Measurements from ENCODE around the gene KLF6.
"Not testable (repeated sequence)": the region's sequence is repeated elsewhere in the genome, so short reads cannot be mapped to it uniquely, and the experiment has no call there.

KLF6 gene

DNA sequence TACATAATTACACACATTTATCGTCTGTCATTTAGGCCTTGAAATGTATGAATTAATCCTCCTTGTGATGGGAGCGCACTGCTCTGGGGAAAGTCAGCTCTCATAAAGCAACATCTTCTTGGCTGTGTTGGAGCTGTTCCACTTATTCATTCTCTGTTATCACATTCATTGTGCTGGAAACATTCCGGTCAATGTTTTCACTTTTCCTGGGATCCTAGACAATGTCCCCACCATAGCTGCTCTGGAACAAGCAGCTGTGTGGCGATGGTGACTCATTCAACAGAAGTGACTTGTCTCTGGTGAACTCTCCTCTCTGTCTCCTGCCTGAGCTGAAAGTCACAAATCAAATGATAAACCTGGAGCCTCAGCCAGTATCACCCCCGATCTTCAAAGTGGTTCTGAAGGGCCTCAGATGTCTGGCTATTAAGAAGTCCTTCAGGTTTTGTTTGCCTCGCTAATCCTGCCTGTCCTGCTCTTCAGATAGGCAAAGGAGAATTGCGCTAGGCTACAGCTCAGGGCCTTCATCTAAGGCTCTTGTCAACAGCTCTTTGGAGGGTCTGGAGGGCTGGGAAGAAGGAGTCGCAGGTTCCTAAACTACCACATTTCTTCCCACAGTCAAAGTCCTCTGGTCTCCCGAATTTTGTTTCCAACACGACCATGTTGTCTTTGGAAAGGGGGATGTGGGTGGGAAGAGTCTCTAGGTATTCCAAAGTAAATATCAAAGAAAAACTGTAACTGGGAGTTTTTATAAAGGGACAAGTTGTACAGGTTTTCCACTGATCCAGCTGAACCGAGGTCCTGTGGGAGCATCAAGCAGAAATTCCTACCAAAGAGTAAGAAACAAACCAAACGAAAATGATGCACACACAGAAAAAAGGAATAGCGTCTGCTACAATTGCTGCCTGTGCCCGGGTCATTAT, 29.3 kb downstream of the KLF6 start:
- no peak for DNase-seq

DNA sequence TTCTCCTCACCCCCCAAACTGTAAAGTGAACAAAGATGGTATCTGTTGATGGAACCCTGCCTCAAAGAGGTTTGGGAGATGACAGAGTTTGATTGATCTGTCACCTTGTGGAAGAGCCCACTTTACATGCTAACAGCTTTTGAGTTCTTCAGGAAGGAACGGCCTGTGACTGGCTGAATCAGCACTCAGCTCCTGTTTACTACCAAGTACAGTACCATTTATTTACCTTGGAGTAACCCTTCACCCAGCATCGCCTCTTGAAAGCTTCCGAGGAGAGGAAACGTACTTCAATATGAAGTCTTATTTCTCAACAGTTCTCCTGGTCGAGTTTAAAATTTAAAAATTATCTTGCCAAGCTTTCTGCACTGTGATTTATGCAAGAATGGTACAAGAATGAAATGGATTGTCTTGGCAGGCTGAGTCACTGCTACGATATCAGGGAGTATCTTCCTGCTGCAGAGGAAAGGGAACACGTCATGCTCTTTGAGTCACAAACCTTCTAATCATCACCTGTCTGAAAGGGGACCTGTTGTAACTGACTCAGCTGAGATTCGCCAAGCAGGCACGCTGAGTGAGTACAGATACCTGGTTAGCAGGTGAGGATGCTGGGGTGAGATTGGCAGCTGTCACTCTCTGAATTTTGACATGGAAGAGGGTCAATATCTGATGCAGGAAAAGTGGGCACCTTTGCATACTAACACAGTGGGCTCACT, 30.1 kb downstream of the KLF6 start:
- DNase-seq = no peak

DNA sequence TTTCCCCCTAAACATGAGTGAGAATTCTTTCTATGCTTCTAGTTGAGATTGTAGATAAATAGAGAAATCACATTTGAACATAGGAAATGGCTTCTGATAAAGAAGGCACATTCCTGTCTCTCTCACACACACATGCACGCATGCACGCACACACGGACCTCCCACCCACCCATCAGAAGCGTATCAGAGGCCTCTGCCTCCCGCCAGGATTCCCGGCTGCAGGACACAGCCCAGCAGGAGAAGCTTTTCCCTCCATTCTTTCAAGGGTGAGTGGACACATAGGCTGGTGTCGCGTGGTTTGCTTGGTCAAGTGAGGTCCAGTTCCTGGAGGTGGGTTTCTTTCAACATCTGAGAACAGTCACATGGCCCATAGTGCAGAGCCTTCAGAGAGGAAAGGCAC, 34.2 kb downstream of the KLF6 start:
- DNase-seq = no peak

DNA sequence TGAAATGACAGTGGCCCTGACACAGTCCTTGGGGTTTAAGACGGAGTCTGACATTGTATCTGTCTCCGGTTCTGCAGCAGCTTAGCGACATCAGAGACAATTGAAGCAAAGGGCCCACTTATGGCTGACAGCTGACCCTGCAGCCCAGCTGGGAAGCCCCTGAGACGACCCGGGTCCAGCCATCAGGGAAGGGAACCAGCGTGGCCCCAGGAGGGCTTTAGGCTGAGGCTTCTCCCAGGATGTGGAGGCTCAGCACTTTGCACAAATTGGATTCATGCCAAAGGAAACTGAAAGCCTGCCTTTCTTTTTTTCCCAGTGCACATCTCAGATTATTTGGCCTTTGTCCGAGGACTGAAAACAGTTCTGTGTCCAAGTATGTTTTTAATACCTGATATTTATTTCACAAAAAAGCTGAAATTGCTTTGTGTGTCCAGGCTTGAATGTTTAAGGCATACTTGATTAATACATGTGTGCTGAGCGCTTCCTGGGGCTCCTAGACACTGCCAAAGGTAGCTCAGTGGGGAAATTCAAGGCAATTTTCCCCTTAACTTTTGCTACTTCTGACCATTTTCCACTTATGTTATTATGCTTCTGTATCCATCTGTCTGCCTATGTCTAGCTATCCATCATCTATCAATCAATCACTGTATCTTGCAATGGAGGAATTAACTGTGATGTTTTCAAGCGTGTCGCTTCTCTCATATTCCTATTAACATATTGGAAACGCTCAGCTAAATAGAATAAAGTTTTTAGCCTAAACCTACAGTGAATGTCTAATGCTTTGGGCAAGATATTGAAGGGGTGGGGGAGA, 34.8 kb downstream of the KLF6 start:
- no peak for DNase-seq

DNA sequence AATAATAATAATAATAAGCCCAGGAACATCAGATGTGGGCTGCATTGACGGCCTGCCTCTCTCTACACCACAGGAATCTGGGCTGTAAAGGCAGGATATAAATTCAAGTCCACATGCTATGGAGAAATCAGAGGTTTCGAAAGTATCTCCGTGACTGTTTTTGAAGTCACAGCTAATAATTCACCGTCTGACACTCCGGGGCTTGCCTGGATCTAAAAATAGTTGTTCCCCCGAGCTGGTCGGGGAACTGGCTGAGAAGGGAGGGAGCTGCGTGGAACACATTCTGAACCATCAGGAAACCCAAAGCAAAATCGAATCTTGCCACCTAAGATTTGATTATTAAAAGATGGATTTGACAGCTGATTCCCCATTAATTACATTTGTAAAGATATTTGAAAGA, 35.4 kb downstream of the KLF6 start:
- DNase-seq = no peak

DNA sequence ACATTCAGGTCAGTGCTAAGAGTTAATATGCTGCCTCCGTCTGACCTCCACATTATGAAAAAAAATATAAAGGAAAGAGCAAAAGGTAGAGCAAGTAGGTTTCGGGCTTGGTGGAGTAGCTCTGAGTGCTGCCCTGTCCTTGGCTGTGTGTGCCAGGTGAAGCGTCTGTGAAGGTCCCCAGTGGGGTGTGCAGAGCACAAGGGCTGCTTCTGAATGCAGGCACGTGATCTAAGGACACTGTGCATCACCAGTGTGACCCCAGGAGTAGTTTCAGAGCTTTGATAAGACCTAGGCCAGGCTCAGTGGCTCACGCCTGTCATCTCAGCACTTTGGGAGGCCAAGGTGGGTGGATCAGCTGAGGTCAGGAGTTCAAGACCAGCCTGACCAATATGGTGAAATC, 36.0 kb downstream of the KLF6 start:
- no peak for DNase-seq

DNA sequence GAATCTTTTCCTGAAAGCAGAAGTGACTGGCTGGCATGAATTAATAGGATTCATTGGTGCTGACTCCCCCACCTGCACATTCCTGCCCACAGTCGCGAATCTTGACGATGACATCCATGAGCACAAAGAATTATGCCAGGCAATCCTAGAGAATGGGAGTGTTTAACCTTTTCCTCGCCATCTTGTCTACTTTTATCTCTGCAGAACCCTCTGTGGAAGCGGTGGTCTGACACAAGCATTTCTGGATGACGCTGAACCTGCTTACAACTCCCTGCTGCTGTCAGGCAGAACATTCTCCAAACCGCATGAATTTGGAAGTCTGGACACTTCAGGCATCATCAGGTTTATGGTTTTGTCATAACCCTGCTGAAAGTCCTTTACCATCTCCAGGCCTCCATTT, 36.5 kb downstream of the KLF6 start:
- DNase-seq = no peak

DNA sequence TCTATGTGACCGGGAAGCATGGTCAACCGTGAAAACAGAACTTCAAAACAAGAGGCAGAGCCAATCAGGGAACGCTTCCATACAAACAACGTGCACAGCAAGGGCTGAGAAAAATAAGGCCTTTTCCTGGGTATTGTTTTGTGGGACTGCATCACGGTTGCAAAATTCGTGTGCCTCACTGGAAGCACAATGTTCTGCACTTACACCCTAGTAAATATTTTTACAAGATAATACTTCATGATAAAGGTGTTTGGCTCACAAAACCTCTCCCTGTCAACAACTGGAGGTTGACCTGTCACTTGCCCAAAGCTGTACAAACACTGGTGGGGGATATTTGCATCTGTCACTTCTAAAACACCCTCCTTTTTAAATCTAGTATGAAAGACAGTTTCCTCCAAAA, 37.0 kb downstream of the KLF6 start:
- DNase-seq = no peak

DNA sequence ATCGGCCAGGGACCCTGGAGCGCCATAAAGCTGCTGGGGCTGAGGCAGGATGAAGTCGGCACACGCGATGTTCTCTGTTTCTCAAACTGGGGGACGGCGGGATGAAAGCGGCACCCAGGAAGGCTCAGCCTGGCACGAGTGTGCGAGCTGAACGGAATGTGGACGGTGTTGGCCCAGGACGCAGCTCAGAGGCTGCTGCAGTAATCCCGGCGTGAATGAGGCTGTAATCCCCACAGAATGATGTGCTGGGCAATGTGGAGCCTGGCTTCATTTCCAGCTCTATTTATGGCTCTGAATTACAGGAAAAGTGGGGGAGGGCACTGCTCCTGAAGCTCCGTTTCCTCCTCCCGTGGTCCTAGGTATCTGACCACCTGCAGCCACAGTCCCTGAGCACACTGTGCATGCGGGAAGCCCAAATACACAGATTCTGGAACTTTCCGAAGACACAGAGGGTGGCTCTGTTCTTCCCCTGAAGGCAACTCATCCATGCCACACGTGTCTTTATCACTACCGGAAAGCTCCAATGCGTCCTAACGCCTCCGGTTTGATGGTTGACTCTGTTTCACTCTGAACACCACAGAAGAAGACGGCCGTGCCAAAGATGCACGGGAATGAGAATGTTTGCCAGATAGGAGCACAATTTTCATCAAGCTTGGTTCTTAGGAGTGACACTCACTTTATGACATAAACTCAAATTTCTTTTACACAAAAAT, 37.6 kb downstream of the KLF6 start:
- no peak for DNase-seq

DNA sequence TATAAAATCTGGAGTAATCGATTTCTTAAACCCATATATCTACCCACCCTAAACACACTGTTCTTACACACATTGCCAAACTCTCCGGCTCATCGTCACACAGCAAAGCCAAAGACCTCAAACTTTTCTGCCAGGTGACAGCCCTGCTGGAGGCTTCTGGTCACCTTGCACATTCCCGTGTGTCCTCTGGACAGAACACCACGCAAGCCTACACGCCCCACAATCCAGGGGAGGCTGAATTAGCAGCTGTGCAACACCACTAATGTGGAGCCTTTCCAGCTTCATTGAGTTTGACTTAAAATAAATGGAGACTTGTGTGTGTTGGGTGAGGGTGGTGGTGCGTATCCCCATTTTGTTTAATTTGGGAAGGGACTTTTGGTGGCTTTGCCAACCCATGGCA, 38.4 kb downstream of the KLF6 start:
- no peak for DNase-seq

DNA sequence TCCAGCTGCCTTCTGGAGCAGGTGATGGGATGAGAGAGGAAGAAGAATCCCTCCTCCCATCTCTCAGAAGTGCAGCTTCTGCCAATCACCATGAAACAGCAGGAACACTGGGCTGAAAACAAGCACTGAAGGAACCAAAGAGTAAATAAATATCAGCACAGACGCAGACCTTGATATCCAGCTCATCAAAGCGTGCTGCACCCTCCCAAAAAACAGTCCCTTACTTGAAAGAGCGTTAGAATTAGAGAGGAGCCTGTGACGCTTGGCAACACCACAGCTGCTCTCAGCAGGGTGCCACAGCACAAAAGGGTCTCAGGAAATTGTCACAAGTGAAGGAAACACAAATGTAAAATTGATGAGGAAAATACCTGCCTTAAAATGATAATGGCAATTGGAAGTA, 39.5 kb downstream of the KLF6 start:
- no peak for DNase-seq

DNA sequence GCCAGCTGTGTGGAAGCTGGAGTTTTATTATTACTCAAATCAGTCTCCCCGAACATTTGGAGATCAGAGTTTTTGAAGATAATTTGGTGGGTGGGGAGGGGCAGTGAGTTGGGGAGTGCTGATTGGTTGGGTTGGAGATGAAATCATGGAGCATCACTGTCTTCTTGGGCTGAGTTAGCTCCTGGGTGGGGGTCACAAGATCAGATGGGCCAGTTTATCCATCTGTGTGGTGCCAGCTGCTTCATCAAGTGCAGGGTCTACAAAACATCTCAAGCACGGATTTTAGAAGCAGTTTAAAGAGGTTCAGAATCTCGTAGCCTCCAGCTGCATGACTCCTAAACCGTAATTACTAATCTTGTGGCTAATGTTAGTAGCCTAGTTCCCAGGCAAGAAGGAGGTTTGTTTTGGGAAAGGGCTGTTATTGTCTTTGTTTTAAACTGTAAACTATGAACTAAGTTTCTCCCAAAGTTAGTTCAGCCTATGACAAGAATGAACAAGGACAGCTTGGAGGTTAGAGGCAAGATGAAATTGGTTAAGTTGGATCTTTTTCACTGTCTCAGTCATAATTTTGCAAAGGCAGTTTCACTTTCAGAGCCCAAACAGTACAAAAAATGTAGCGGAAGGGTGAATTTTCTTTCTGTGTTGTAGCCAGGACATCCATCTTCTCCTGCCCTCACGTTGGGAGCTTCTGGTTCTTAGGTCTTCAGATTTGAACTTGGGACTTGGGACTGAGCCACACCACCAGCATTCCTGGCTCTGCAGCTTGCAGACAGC, 43.1 kb downstream of the KLF6 start:
- no peak for DNase-seq

DNA sequence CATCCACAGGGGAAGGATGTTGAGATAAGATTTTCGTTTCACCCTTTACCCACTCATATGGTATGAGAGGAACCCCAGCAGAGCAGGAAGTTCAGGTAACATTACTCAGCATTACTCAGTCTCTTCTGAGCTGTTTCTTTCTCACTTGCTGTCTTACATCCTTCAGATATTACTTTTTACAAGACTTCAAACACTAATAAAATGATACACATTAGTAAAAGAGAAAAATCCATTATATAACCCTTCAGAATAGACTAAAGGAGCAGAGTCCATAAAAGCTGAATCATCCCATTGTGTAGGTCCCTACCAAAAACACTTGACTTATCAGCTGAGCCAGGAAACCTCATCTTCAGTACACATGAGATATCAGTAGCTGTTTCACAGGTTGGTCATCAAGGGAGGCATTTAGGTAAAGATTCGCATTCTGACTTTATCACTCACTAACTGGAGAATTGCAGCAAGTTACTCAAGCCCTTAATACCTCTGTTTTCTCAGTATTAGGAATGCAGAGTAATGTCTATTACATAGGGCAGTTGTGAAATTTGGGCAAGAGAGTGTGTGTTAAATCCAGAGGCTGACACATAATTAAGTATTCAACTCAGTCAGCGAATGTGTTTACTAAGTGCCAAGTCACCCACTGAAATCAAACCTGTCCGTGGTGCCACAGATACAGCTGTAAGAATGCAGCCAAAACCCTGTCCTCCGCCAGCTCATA, 44.7 kb downstream of the KLF6 start:
- no peak for DNase-seq

DNA sequence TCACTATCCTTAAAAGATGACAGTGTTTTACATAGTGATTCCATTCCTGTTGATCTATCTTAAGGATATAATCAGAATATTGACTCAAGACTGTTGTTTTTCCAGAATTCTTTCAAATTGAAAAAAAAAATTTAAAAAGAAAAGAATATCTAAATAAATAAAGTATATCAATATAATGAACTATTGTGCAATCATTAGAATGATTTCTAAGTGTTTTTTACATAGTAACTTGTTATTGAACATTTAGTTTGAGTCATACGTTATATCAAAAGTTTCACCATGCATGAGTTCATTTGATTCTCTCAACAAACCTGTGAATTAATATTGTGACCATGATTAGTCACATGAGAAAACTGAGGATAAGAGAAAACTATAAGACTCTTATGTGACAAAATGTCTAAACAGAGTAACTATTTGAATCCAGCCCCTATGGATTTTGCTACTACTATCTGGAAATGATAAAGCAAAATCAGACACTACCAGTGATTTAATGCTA, 46.1 kb downstream of the KLF6 start:
- DNase-seq = no peak

DNA sequence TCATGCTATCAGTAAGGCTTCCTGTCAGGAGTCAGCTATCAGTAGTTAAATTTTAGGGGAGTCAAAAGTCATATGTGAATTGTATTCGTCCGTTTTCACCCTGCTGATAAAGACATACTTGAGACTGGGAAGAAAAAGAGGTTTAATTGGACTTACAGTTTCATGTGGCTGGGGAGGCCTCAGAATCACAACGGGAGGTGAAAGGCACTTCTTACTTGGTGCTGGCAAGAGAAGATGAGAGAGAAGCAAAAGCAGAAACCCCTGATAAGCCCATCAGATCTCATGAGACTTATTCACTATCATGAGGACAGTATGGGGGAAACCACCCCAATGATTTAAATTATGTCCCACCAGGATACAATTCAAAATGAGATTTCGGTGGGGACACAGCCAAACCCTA, 47.1 kb downstream of the KLF6 start:
- DNase-seq = no peak

DNA sequence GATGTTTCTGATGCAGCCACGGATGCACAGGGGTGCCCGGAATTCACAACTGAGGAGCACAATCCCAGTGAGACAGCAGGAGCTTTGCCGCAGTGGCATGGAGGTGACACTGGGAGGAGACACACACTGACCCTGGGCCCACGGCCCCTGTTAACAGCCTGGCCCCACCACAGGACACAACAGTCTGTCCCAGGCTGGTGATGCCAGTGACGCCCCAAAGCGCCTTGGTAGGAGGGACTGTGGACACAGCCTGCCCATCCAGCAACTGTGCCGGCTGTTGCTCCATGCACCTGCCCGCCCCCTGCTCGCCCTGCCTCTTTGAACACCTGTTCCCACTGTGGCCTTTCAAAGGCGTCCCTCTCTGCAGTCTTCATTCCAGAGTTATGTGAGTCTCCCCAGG, 49.8 kb downstream of the KLF6 start:
- DNase-seq = no peak

DNA sequence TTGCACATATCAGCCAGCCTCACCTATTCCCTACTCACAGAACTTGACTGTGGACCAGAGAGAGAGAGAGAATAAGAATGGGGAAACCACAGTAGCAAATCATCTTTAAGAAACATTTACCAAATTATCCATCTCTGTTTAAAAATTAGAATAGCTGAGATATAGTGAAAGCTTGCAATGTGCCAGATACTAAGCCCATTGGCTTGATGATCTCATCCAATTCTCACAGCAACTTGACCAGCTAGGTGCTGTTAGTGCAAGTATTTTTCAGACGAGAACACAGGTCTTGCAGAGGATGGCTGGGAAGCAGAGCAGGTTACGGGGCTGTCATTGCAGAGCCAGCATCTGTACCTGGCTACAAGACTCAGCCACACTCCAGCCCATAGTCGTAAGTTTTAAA, 50.9 kb downstream of the KLF6 start:
- no peak for DNase-seq

DNA sequence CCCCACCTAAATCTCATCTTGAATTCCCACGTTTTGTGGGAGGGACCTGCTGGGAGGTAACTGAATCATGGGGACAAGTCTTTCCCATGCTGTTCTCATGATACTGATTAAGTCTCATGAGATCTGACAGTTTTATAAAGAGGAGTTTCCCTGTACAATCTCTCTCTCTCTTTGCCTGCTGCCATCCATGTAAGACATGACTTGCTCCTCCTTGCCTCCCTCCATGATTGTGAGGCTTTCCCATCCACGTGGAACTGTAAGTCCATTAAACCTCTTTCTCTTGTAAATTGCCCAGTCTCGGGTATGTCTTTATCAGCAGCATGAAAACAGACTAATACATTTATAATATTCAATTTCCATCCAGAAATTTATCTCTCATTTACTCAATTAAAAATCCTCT, 52.8 kb downstream of the KLF6 start:
- DNase-seq = not testable (repeated sequence)

DNA sequence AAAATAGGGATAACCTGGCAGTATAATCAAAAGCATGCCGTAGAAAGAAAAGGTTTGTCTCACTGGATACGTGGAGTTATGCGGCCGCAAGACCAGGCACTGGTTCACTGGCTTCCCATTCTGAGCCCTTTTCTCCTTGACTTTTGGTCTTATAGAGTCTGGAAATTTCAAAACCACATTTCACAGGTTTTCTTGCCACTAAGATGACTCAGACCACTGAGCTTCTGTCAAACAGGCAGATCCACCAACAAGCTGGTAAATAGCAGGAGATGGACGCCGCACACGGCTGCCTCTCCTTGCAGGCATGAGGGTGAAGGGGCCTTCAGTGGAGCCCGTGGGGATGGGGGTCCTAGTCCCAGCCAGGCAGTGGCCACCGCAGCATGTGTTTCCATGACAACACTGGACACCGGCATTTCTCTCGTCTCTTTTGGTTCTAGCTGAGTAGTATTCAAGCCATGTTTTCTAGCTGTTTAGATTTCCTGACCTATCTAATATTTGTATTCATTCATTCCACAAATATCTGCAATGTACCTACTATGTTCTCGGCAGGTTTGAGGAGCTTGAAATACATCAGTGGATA, 55.5 kb downstream of the KLF6 start:
- DNase-seq = no peak

DNA sequence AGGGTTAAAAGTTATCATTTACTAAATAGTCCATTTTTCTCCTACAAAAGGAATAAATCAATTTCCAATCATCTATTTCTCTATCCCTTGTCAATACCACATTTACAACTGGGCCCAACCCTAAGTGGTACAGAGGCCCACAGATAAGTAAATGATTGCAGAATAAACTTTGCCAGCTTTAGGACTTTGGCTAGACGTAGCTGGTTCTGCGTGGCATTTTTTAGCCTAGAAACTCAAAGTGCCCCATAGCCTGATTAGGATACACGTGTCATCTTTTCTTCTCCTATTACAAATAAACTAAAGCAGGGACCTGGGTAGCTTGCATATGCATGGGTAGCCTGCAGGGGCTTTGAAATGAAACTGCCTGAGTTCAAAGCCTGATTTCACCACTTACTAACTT, 56.4 kb downstream of the KLF6 start:
- DNase-seq = no peak

DNA sequence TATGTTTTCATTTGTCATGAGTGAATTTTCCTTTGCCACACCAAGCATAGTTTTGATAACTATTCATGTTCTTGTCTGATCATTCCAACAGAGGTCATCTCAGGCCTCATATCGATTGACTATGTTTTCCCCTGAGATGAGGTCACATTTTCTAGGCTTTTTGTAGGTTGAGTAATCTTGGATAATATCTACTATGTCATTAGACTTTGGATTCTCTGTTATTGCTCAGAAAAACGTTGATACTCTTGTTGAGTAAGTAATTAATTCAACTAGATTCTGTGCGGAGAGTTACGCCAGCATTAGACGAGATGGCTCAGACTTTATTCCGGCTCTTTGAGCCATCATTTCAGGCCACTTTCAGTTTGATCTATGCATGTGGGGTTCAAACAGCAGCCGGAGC, 57.7 kb downstream of the KLF6 start:
- DNase-seq = no peak
